Parathyroid adenoma (tissue), 2 donors: ENCODE measurements around the gene C2CD4B.

ENCODE experiments used
- H2AFZ ChIP-seq: fragments of 300-600 bp; sonication (generic); one replicate; pipeline ENCODE4 v1.7.0; 2017; ENCODE audit warnings: antibody characterized with exemption, mild to moderate bottlenecking
- H3K27ac ChIP-seq: fragments of 300-600 bp; sonication (generic); one replicate; pipeline ENCODE4 v1.7.0; 2017
- H3K27me3 ChIP-seq: fragments of 300-600 bp; sonication (generic); one replicate; pipeline ENCODE4 v1.7.0; 2017; ENCODE audit warnings: low read length; ENCODE audit not compliant: control insufficient read depth, insufficient read depth
- H3K36me3 ChIP-seq: fragments of 300-600 bp; sonication (generic); one replicate; pipeline ENCODE4 v1.7.0; 2017; ENCODE audit warnings: low read length; ENCODE audit not compliant: control insufficient read depth, insufficient read depth
- H3K4me1 ChIP-seq: fragments of 300-600 bp; sonication (generic); one replicate; pipeline ENCODE4 v1.7.0; 2017; ENCODE audit warnings: control low read depth
- H3K4me2 ChIP-seq: fragments of 300-600 bp; sonication (generic); one replicate; pipeline ENCODE4 v1.7.0; 2017; ENCODE audit warnings: low read length
- H3K4me3 ChIP-seq: fragments of 300-600 bp; sonication (generic); one replicate; pipeline ENCODE4 v1.7.0; 2017; ENCODE audit warnings: low read depth, low read length
- H3K79me2 ChIP-seq: fragments of 300-600 bp; sonication (generic); one replicate; pipeline ENCODE4 v1.7.0; 2017; ENCODE audit warnings: control low read depth
- H3K9ac ChIP-seq: fragments of 300-600 bp; sonication (generic); one replicate; pipeline ENCODE4 v1.7.0; 2017; ENCODE audit warnings: mild to moderate bottlenecking
- H3K9me3 ChIP-seq: fragments of 300-600 bp; sonication (generic); one replicate; pipeline ENCODE4 v1.7.0; 2017; ENCODE audit warnings: low read length; ENCODE audit not compliant: control insufficient read depth
- CTCF ChIP-seq: fragments of 300-600 bp; sonication (generic); IDR thresholded peaks from one replicate; pipeline ENCODE4 v1.7.0; 2017; ENCODE audit warnings: antibody characterized with exemption, mild to moderate bottlenecking
- donor health status: primary hyperparathyroidism.

The C2CD4B gene

GRCh38 chr15:62141200-62141599 is 23.9 kb downstream of the C2CD4B start:
- Histone ChIP-seq H2AFZ (no peak overlapping the region), H3K27ac (no peak overlapping the region), H3K27me3 (no peaks in the 10 kb centered on the region), H3K36me3 (no peaks in the 10 kb centered on the region), H3K9ac (no peak overlapping the region), H3K9me3 (no peaks in the 10 kb centered on the region), H3K4me3 (no peak overlapping the region), H3K4me2 (no peak overlapping the region), H3K79me2 (no peaks in the 10 kb centered on the region), H3K4me1 (no peaks in the 10 kb centered on the region)
- no peak for TF ChIP-seq CTCF

- no peak overlapping the region for H3K27ac ChIP-seq
Measured at GRCh38 chr15:62138124-62138523, 27.0 kb downstream of the C2CD4B start.

GRCh38 chr15:62136911-62137865 is 27.9 kb downstream of the C2CD4B start:
- Histone ChIP-seq H3K4me2 (no peak overlapping the region), H3K79me2 (no peaks in the 10 kb centered on the region), H3K27me3 (no peaks in the 10 kb centered on the region), H3K27ac (no peak overlapping the region), H3K4me3 (no peak overlapping the region), H2AFZ (no peak overlapping the region), H3K9ac (no peak overlapping the region), H3K4me1 (no peaks in the 10 kb centered on the region), H3K36me3 (no peaks in the 10 kb centered on the region), H3K9me3 (no peaks in the 10 kb centered on the region)
- no peak for TF ChIP-seq CTCF

More at GRCh38 chr15:62138124-62138523, 27.0 kb downstream of the C2CD4B start:
- no peak for TF ChIP-seq CTCF
- no peak overlapping the region for H3K9ac ChIP-seq
- H3K79me2 ChIP-seq: no peaks in the 10 kb centered on the region
- H2AFZ ChIP-seq: no peak overlapping the region
- H3K4me1 ChIP-seq: no peaks in the 10 kb centered on the region
- no peak overlapping the region for H3K4me3 ChIP-seq
- no peaks in the 10 kb centered on the region for H3K27me3 ChIP-seq
- H3K9me3 ChIP-seq: no peaks in the 10 kb centered on the region
- no peak overlapping the region for H3K4me2 ChIP-seq
- H3K36me3 ChIP-seq: no peaks in the 10 kb centered on the region

- Histone ChIP-seq H3K9ac (no peak overlapping the region), H3K4me1 (no peaks in the 10 kb centered on the region), H3K27me3 (no peaks in the 10 kb centered on the region), H3K9me3 (no peaks in the 10 kb centered on the region), H3K4me3 (no peak overlapping the region), H3K79me2 (no peaks in the 10 kb centered on the region), H3K4me2 (no peak overlapping the region), H3K27ac (no peak overlapping the region), H2AFZ (no peak overlapping the region), H3K36me3 (no peaks in the 10 kb centered on the region)
- TF ChIP-seq CTCF: no peak
Measured at GRCh38 chr15:62135532-62136134, 29.5 kb downstream of the C2CD4B start.
